ENCODE measurements around the gene RBM24. TPM values are rescaled to one million over a fixed set of nuclear protein-coding genes. Genes with fewer than 3 reads are reported as not detected.

The RBM24 gene
- total and polyA plus RNA-seq, 10 of the 15 experiments (the other 5 are each of a cell fraction or from before 2014, with no cell fraction given) = 0.08 to 0.09 (median 0.09) TPM; not detected in 7

GRCh38 chr6:17298257-17298656 lies 17.1 kb downstream of the RBM24 start:
- intact Hi-C loops (cut with micrococcal nuclease; ENCODE audit: unreplicated experiment) (no loop called here), in situ Hi-C loops (cut with MboI) (no loop called here)
- no peak for DNase-seq (ENCODE audit: low read depth, low spot score)
- H3K27me3 ChIP-seq (replicated peaks in 1 of 2; ENCODE audit: control insufficient read depth in 2 of 2, insufficient read depth in 2 of 2, low read length in 1 of 2) = no peaks in the 10 kb centered on the region
- SMC1A ChIA-PET (ENCODE audit: uncharacterized antibody, unreplicated experiment) = no interaction called here
- no peak overlapping the region for H3K4me3 ChIP-seq
- RAD21 ChIA-PET (ENCODE audit: unreplicated experiment) = no interaction called here
- H3K4me2 ChIP-seq (ENCODE audit: control insufficient read depth, insufficient read depth) = no peak overlapping the region
- WGBS (ENCODE audit: insufficient coverage, insufficient replicate concordance, low lambda C conversion rate, missing lambda C conversion rate) = 18% methylated on average over 1 of the region's 1 CpG
- no peak overlapping the region for H3K27ac ChIP-seq (ENCODE audit: control insufficient read depth, insufficient read depth)
- CTCF ChIA-PET = interaction anchor here (1.4 kb wide), 1 partner anchor 12 kb away, joined by 3 read pairs; no protein-coding TSS in a partner anchor
- no peak for FAIRE-seq
- H2AFZ ChIP-seq (ENCODE audit: control insufficient read depth, low read depth, low read length) = no peak overlapping the region
- no peak for ATAC-seq
- H3K9me3 ChIP-seq (replicated peaks; ENCODE audit: control insufficient read depth, insufficient read depth, low read length) = no peaks in the 10 kb centered on the region
- no peaks in the 10 kb centered on the region for H4K20me1 ChIP-seq (ENCODE audit: control insufficient read depth, insufficient read depth)
- H3K9ac ChIP-seq (ENCODE audit: control insufficient read depth, insufficient read depth, low read length) = no peak overlapping the region
- BruUV-seq (replicated peaks) = no TSS peak
- POLR2A ChIA-PET = no interaction called here
- H3K79me2 ChIP-seq (ENCODE audit: control insufficient read depth, insufficient read depth, low read length) = no peaks in the 10 kb centered on the region
- H3K36me3 ChIP-seq (ENCODE audit: control insufficient read depth in 2 of 2, insufficient read depth in 2 of 2, low read length in 1 of 2) = no peaks in the 10 kb centered on the region
- H3K4me1 ChIP-seq (ENCODE audit: control insufficient read depth, insufficient read depth, low read length) = no peaks in the 10 kb centered on the region
- TF ChIP-seq ZBTB11 (CRISPR knock-in tag; IDR thresholded peaks at IDR 0.05) = no peak
- TF ChIP-seq MYC (IDR thresholded peaks at IDR 0.05; ENCODE audit: insufficient read depth, insufficient read length, insufficient replicate concordance, low read length, severe bottlenecking) = no peak
- no peak for TF ChIP-seq LARP7 (IDR thresholded peaks at IDR 0.05)
- no peak for TF ChIP-seq BMI1 (IDR thresholded peaks at IDR 0.05; ENCODE audit: borderline replicate concordance)
- TF ChIP-seq CEBPZ (IDR thresholded peaks at IDR 0.05; ENCODE audit: low read depth, low read length) = no peak
- TF ChIP-seq USF1 (IDR thresholded peaks at IDR 0.05; ENCODE audit: borderline replicate concordance, extremely low read length, insufficient read depth, low read depth, low read length) = no peak
- no peak for TF ChIP-seq POLR2A (IDR thresholded peaks at IDR 0.05; ENCODE audit: low read depth, low read length)
- TF ChIP-seq ZZZ3 (IDR thresholded peaks at IDR 0.05; ENCODE audit: control insufficient read depth, insufficient read length, low read depth) = no peak
- no peak for TF ChIP-seq DPF2 (IDR thresholded peaks at IDR 0.05)
- TF ChIP-seq ZNF24 (IDR thresholded peaks at IDR 0.05) = no peak
- TF ChIP-seq CEBPB (IDR thresholded peaks at IDR 0.05; ENCODE audit: borderline replicate concordance in 1 of 2, low read depth in 2 of 2, low read length in 2 of 2) = no peak
- TF ChIP-seq NFYA (IDR thresholded peaks at IDR 0.05; ENCODE audit: borderline replicate concordance, low read depth, low read length) = no peak
- no peak for TF ChIP-seq RB1 (IDR thresholded peaks at IDR 0.05; ENCODE audit: borderline replicate concordance)
- TF ChIP-seq ZBTB4 (CRISPR knock-in tag; IDR thresholded peaks at IDR 0.05) = no peak

Data from GM12878 (cell line).